SK-N-SH treated with all-trans-retinoic acid at 6 μM for 48 hours (cell line): ENCODE results near the gene AMPD1.

Experiments
- ATAC-seq: fragments of 200-7000 bp; cut with Tn5 transposase; 3 replicates; pipeline ENCODE4 v1.9.1; 2020; ENCODE audit warnings: mild to moderate bottlenecking, moderate library complexity
- ARNTL ChIP-seq: fragments of 450-650 bp; formaldehyde crosslinking; IDR thresholded peaks from 2 replicates; pipeline ENCODE4 v1.5.0; 2020; ENCODE audit warnings: low read depth, mild to moderate bottlenecking, moderate library complexity, borderline replicate concordance
- BACH2 ChIP-seq: fragments of 250-450 bp; sonication (Bioruptor Pico); IDR thresholded peaks from 2 replicates; pipeline ENCODE4 v1.9.0; 2021; ENCODE audit warnings: mild to moderate bottlenecking, borderline replicate concordance
- CSDC2 ChIP-seq: fragments of 250-450 bp; sonication (Bioruptor Pico); IDR thresholded peaks from 2 replicates; pipeline ENCODE4 v1.5.0; 2020; ENCODE audit warnings: mild to moderate bottlenecking, moderate library complexity
- ESRRG ChIP-seq: fragments of 250-450 bp; sonication (Bioruptor Pico); IDR thresholded peaks from 2 replicates; pipeline ENCODE4 v1.6.1; 2021; ENCODE audit warnings: mild to moderate bottlenecking
- GLIS3 ChIP-seq: fragments of 250-450 bp; sonication (Bioruptor Pico); IDR thresholded peaks from 2 replicates; pipeline ENCODE4 v1.5.0; 2020; ENCODE audit warnings: mild to moderate bottlenecking, moderate library complexity
- ISL1 ChIP-seq: fragments of 250-450 bp; sonication (Bioruptor Pico); IDR thresholded peaks from 2 replicates; pipeline ENCODE4 v2.1.2; 2022; ENCODE audit warnings: mild to moderate bottlenecking, moderate library complexity
- OSR1 ChIP-seq: fragments of 250-450 bp; sonication (Bioruptor Pico); IDR thresholded peaks from 2 replicates; pipeline ENCODE4 v1.8.0; 2022; ENCODE audit warnings: moderate library complexity, mild to moderate bottlenecking, inconsistent platforms
- PATZ1 ChIP-seq: fragments of 250-450 bp; sonication (Bioruptor Pico); IDR thresholded peaks from 2 replicates; pipeline ENCODE4 v1.8.0; 2020; ENCODE audit warnings: mild to moderate bottlenecking, moderate library complexity, borderline replicate concordance
- RARB ChIP-seq: fragments of 250-450 bp; sonication (Bioruptor Pico); IDR thresholded peaks from 2 replicates; pipeline ENCODE4 v1.8.0; 2021; ENCODE audit warnings: mild to moderate bottlenecking, moderate library complexity
- SNAI2 ChIP-seq: fragments of 250-450 bp; sonication (Bioruptor Pico); IDR thresholded peaks from 2 replicates; pipeline ENCODE4 v1.5.0; 2020; ENCODE audit warnings: mild to moderate bottlenecking, moderate library complexity
- TOX ChIP-seq: fragments of 250-450 bp; sonication (Bioruptor Pico); IDR thresholded peaks from 2 replicates; pipeline ENCODE4 v1.8.0; 2021; ENCODE audit warnings: mild to moderate bottlenecking, moderate library complexity, borderline replicate concordance
- TSHZ2 ChIP-seq: fragments of 250-450 bp; sonication (Bioruptor Pico); IDR thresholded peaks from 2 replicates; pipeline ENCODE4 v1.5.0; 2020; ENCODE audit warnings: mild to moderate bottlenecking, moderate library complexity
- ZFP3 ChIP-seq: fragments of 250-450 bp; sonication (Bioruptor Pico); IDR thresholded peaks from 2 replicates; pipeline ENCODE4 v1.5.0; 2020; ENCODE audit warnings: mild to moderate bottlenecking, moderate library complexity
- ZFP30 ChIP-seq: fragments of 450-650 bp; formaldehyde crosslinking; IDR thresholded peaks from 2 replicates; pipeline ENCODE4 v1.5.0; 2022; ENCODE audit warnings: mild to moderate bottlenecking, moderate library complexity
- ZNF8 ChIP-seq: fragments of 450-650 bp; formaldehyde crosslinking; IDR thresholded peaks from 2 replicates; pipeline ENCODE4 v1.5.0; 2020; ENCODE audit warnings: mild to moderate bottlenecking, moderate library complexity
- TF ChIP-seq, protein P1 (sequence below): fragments of 250-450 bp; sonication (Bioruptor Pico); IDR thresholded peaks from 2 replicates; pipeline ENCODE4 v1.5.1; 2020; ENCODE audit warnings: low read depth, mild to moderate bottlenecking, moderate library complexity
- TF ChIP-seq, protein P2 (sequence below): fragments of 250-450 bp; sonication (Bioruptor Pico); IDR thresholded peaks from 2 replicates; pipeline ENCODE4 v1.5.1; 2021; ENCODE audit warnings: mild to moderate bottlenecking, moderate library complexity
- TF ChIP-seq, protein P3 (sequence below): fragments of 250-450 bp; sonication (Bioruptor Pico); IDR thresholded peaks from 2 replicates; pipeline ENCODE4 v1.8.0; 2021; ENCODE audit warnings: low read depth, mild to moderate bottlenecking, moderate library complexity, borderline replicate concordance

Gene AMPD1

DNA sequence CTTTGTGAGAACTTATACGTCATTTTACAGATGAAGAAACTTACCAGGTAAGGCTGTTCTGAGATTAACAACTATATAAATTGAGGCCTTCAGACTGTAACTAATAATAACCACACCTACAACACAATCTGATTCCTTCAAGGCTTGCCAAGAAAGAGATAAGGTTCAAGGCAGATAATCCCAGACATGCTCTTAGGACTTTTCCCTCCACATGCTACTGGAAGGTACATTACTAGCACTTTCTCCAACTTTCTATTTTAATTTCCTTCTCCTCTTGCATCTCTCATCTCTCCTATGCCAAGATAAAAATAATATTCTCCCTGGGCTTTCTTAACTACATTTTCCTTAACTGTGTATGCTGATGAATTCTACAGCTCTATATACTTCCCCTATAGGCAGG, 40.1 kb upstream of the AMPD1 start:
- ATAC-seq: no peak
- TF ChIP-seq ZFP30 (CRISPR knock-in tag) (no peak), ARNTL (no peak), GLIS3 (CRISPR knock-in tag) (no peak), CSDC2 (CRISPR knock-in tag) (no peak), SNAI2 (CRISPR knock-in tag) (no peak), ISL1 (CRISPR knock-in tag) (no peak), OSR1 (no peak), PATZ1 (no peak), ZNF8 (CRISPR knock-in tag) (no peak), TSHZ2 (CRISPR knock-in tag) (no peak), BACH2 (no peak), ESRRG (CRISPR knock-in tag) (no peak)
- TF ChIP-seq, protein P1, sequence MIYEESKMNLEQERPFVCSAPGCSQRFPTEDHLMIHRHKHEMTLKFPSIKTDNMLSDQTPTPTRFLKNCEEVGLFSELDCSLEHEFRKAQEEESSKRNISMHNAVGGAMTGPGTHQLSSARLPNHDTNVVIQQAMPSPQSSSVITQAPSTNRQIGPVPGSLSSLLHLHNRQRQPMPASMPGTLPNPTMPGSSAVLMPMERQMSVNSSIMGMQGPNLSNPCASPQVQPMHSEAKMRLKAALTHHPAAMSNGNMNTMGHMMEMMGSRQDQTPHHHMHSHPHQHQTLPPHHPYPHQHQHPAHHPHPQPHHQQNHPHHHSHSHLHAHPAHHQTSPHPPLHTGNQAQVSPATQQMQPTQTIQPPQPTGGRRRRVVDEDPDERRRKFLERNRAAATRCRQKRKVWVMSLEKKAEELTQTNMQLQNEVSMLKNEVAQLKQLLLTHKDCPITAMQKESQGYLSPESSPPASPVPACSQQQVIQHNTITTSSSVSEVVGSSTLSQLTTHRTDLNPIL (CRISPR knock-in tag): no peak
- TF ChIP-seq, protein P2, sequence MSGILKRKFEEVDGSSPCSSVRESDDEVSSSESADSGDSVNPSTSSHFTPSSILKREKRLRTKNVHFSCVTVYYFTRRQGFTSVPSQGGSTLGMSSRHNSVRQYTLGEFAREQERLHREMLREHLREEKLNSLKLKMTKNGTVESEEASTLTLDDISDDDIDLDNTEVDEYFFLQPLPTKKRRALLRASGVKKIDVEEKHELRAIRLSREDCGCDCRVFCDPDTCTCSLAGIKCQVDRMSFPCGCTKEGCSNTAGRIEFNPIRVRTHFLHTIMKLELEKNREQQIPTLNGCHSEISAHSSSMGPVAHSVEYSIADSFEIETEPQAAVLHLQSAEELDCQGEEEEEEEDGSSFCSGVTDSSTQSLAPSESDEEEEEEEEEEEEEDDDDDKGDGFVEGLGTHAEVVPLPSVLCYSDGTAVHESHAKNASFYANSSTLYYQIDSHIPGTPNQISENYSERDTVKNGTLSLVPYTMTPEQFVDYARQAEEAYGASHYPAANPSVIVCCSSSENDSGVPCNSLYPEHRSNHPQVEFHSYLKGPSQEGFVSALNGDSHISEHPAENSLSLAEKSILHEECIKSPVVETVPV: no peak
- TF ChIP-seq, protein P3, sequence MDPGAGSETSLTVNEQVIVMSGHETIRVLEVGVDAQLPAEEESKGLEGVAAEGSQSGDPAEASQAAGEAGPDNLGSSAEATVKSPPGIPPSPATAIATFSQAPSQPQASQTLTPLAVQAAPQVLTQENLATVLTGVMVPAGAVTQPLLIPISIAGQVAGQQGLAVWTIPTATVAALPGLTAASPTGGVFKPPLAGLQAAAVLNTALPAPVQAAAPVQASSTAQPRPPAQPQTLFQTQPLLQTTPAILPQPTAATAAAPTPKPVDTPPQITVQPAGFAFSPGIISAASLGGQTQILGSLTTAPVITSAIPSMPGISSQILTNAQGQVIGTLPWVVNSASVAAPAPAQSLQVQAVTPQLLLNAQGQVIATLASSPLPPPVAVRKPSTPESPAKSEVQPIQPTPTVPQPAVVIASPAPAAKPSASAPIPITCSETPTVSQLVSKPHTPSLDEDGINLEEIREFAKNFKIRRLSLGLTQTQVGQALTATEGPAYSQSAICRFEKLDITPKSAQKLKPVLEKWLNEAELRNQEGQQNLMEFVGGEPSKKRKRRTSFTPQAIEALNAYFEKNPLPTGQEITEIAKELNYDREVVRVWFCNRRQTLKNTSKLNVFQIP: no peak
- TF ChIP-seq, all 23 proteins: peak for 0

- TF ChIP-seq TOX (CRISPR knock-in tag) (no peak), BACH2 (no peak), ISL1 (CRISPR knock-in tag) (no peak), RARB (CRISPR knock-in tag) (no peak), ZFP3 (CRISPR knock-in tag) (no peak), ESRRG (CRISPR knock-in tag) (no peak), ZFP30 (CRISPR knock-in tag) (no peak), PATZ1 (no peak), ZNF8 (CRISPR knock-in tag) (no peak), CSDC2 (CRISPR knock-in tag) (no peak), ARNTL (no peak), OSR1 (no peak)
- TF ChIP-seq, protein P2: no peak
- TF ChIP-seq, protein P1 (CRISPR knock-in tag): no peak
- no peak for ATAC-seq
These were observed 34.4 kb upstream of the AMPD1 start for GRCh38 chr1:114729782-114730181.
